Measurements from ENCODE around the gene AIFM3. TPM values are rescaled to one million over a fixed set of nuclear protein-coding genes. Genes with fewer than 3 reads are reported as not detected.

AIFM3 gene
- total and polyA plus RNA-seq, 2 of the 4 experiments (the other 2 are of a cell fraction) = 0.09 to 0.18 TPM

GRCh38 chr22:20972933-20973577, 6.0 kb downstream of the AIFM3 start:
- ChIA-PET POLR2A (ENCODE audit: unreplicated experiment) (interaction anchor here (1.0 kb wide), 1 partner anchor 9 kb away, joined by 6 read pairs; the partner anchor contains the start of gene LZTR1), CTCF (no interaction called here)
- H3K4ac ChIP-seq (ENCODE audit: low read depth, low read length) = no peak overlapping the region
- H3K27me3 ChIP-seq (ENCODE audit: control insufficient read depth, insufficient read depth, low read length) = peaks cover 2% of the 10 kb centered on the region; the same call in 1 of the 2 replicates
- no peaks in the 10 kb centered on the region for H3K4me1 ChIP-seq (ENCODE audit: control insufficient read depth, insufficient read depth, low read length)
- no peak overlapping the region for H3K23ac ChIP-seq (ENCODE audit: low read depth, low read length)
- H3K79me1 ChIP-seq (ENCODE audit: low read depth in 1 of 2, low read length in 2 of 2) = no peaks in the 10 kb centered on the region
- DNase-seq (no peak), ATAC-seq (ENCODE audit: low read depth) (no peak)
- H2BK120ac ChIP-seq (ENCODE audit: low read depth, low read length) = no peak overlapping the region
- no peak overlapping the region for H2BK5ac ChIP-seq (ENCODE audit: low read depth, low read length, poor library complexity, severe bottlenecking)
- no peak overlapping the region for H3K18ac ChIP-seq (ENCODE audit: low read depth, low read length)
- no peak overlapping the region for H3K9ac ChIP-seq (ENCODE audit: low read depth, low read length)
- H3K9me1 ChIP-seq (ENCODE audit: insufficient read depth, low read length) = no peaks in the 10 kb centered on the region
- H2AK9ac ChIP-seq (replicated peaks; ENCODE audit: low read depth, low read length, poor library complexity) = no peak overlapping the region
- dilution Hi-C loops (cut with HindIII; ENCODE audit: low sequenced_read_pairs, unreplicated experiment) = no loop called here
- H2BK20ac ChIP-seq (ENCODE audit: low read depth, low read length) = no peak overlapping the region
- no peak overlapping the region for H2AFZ ChIP-seq (replicated peaks; ENCODE audit: low read length, poor library complexity)
- no peak overlapping the region for H3K4me3 ChIP-seq (ENCODE audit: insufficient read depth, low read depth, low read length)
- no peak overlapping the region for H3K4me2 ChIP-seq (ENCODE audit: low read depth, low read length)
- H3K9me3 ChIP-seq (ENCODE audit: control insufficient read depth, insufficient read depth, low read length) = no peaks in the 10 kb centered on the region
- intact Hi-C loops (cut with micrococcal nuclease) = no loop called here
- no peaks in the 10 kb centered on the region for H3K36me3 ChIP-seq (ENCODE audit: control insufficient read depth, insufficient read depth, low read length)
- H4K20me1 ChIP-seq (ENCODE audit: insufficient read depth, low read length) = no peaks in the 10 kb centered on the region
- H4K91ac ChIP-seq (ENCODE audit: insufficient read depth, low read depth, low read length) = no peak overlapping the region
- no peak overlapping the region for H4K5ac ChIP-seq (ENCODE audit: low read depth, low read length)
- H2BK15ac ChIP-seq (ENCODE audit: low read depth, low read length) = no peak overlapping the region
- no peak overlapping the region for H3K14ac ChIP-seq (replicated peaks; ENCODE audit: low read depth, low read length)
- no peak overlapping the region for H3K27ac ChIP-seq (ENCODE audit: insufficient read depth, low read length)
- 33% methylated on average over 1 of the region's 21 CpGs; no CpG with 5 or more reads in 1 of the 2 experiments for WGBS, 2 experiments (ENCODE audit: extremely low coverage in 2 of 2, insufficient read length in 1 of 2)
- no peak overlapping the region for H4K8ac ChIP-seq (ENCODE audit: low read depth in 2 of 2, low read length in 2 of 2)
- no peak for TF ChIP-seq MXI1 (IDR thresholded peaks at IDR 0.05; ENCODE audit: borderline replicate concordance, low read depth, low read length)
- TF ChIP-seq, protein P1, sequence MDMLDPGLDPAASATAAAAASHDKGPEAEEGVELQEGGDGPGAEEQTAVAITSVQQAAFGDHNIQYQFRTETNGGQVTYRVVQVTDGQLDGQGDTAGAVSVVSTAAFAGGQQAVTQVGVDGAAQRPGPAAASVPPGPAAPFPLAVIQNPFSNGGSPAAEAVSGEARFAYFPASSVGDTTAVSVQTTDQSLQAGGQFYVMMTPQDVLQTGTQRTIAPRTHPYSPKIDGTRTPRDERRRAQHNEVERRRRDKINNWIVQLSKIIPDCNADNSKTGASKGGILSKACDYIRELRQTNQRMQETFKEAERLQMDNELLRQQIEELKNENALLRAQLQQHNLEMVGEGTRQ (IDR thresholded peaks at IDR 0.05; ENCODE audit: low read depth, low read length) = no peak
- TF ChIP-seq, protein P2, sequence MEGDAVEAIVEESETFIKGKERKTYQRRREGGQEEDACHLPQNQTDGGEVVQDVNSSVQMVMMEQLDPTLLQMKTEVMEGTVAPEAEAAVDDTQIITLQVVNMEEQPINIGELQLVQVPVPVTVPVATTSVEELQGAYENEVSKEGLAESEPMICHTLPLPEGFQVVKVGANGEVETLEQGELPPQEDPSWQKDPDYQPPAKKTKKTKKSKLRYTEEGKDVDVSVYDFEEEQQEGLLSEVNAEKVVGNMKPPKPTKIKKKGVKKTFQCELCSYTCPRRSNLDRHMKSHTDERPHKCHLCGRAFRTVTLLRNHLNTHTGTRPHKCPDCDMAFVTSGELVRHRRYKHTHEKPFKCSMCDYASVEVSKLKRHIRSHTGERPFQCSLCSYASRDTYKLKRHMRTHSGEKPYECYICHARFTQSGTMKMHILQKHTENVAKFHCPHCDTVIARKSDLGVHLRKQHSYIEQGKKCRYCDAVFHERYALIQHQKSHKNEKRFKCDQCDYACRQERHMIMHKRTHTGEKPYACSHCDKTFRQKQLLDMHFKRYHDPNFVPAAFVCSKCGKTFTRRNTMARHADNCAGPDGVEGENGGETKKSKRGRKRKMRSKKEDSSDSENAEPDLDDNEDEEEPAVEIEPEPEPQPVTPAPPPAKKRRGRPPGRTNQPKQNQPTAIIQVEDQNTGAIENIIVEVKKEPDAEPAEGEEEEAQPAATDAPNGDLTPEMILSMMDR (conservative IDR thresholded peaks at IDR 0.05; ENCODE audit: low read depth, low read length) = no peak
- no peak for TF ChIP-seq NFE2L2 (IDR thresholded peaks at IDR 0.05; ENCODE audit: low read depth, low read length)
- no peak for TF ChIP-seq RFX5 (IDR thresholded peaks at IDR 0.05; ENCODE audit: low read depth, low read length)
- no peak for TF ChIP-seq FOS (IDR thresholded peaks at IDR 0.05; ENCODE audit: low read depth, low read length)
- no peak for TF ChIP-seq MAFK (IDR thresholded peaks at IDR 0.05; ENCODE audit: low read depth, low read length)
- no peak for TF ChIP-seq CEBPB (IDR thresholded peaks at IDR 0.05; ENCODE audit: low read depth, low read length)
- TF ChIP-seq BHLHE40 (IDR thresholded peaks at IDR 0.05; ENCODE audit: low read depth, low read length) = no peak
- no peak for TF ChIP-seq CHD1 (IDR thresholded peaks at IDR 0.05; ENCODE audit: low read depth, low read length)
- no peak for TF ChIP-seq RAD21 (IDR thresholded peaks at IDR 0.05; ENCODE audit: low read length)
- in situ Hi-C loops (cut with MboI; ENCODE audit: low sequenced_read_pairs) = no loop called here
- H2AK5ac ChIP-seq (ENCODE audit: low read depth, low read length) = no peak overlapping the region
- no peak overlapping the region for H3K56ac ChIP-seq (ENCODE audit: extremely low read depth, insufficient read depth, low read length)
- no TSS peak for BruUV-seq (replicated peaks)

Measured in IMR-90 (cell line).